A549 (cell line): Measurements from ENCODE around the gene GRK5.

ENCODE experiments used
- KDM1A ChIP-seq: fragments of 200-600 bp; sonication (generic); IDR thresholded peaks from 2 replicates; pipeline ENCODE4 v1.6.1; 2016; ENCODE audit warnings: low read depth, mild to moderate bottlenecking
- MAZ ChIP-seq: fragments of 150-350 bp; IDR thresholded peaks from 2 replicates; pipeline ENCODE4 v1.6.1; 2014; ENCODE audit warnings: antibody characterized with exemption, low read depth, low read length, borderline replicate concordance
- NR3C1 ChIP-seq: fragments of >200 bp; sonication (Bioruptor Twin); formaldehyde crosslinking; IDR thresholded peaks from 3 replicates; pipeline ENCODE4 v1.6.1; 2017
- PHF8 ChIP-seq: fragments of 200-600 bp; sonication (generic); IDR thresholded peaks from 2 replicates; pipeline ENCODE4 v1.6.1; 2016; ENCODE audit warnings: low read depth, mild to moderate bottlenecking, antibody characterized with exemption, moderate library complexity, borderline replicate concordance
- TF ChIP-seq, protein P1 (sequence below): fragments of >200 bp; sonication (Bioruptor Twin); formaldehyde crosslinking; IDR thresholded peaks from 3 replicates; pipeline ENCODE4 v1.5.1; 2016

DNA sequence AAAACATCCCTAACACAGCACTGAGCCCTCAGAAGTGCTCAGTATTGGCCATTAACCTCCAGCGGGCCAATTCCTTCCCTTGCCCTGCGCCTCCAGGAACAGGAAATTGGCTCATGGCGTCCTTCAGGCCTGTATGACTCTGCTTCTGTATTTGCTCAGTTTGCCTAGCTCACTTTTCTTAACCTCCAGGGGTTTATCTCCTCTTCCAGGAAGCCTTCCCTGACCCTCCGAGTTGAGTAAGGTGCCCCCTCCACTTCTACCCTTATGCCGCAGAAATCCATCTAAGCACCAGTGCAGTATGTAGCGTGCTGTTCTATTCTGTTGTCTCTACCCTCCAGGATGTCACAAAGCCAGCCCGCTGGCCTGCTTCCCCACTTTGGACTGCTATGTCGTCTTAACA, 40.8 kb upstream of the GRK5 start:
- no peak for TF ChIP-seq NR3C1
- TF ChIP-seq, protein P1, sequence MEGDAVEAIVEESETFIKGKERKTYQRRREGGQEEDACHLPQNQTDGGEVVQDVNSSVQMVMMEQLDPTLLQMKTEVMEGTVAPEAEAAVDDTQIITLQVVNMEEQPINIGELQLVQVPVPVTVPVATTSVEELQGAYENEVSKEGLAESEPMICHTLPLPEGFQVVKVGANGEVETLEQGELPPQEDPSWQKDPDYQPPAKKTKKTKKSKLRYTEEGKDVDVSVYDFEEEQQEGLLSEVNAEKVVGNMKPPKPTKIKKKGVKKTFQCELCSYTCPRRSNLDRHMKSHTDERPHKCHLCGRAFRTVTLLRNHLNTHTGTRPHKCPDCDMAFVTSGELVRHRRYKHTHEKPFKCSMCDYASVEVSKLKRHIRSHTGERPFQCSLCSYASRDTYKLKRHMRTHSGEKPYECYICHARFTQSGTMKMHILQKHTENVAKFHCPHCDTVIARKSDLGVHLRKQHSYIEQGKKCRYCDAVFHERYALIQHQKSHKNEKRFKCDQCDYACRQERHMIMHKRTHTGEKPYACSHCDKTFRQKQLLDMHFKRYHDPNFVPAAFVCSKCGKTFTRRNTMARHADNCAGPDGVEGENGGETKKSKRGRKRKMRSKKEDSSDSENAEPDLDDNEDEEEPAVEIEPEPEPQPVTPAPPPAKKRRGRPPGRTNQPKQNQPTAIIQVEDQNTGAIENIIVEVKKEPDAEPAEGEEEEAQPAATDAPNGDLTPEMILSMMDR, result no peak
- no peak for TF ChIP-seq KDM1A
- no peak for TF ChIP-seq PHF8
- no peak for TF ChIP-seq MAZ
